ENCODE measurements around the gene AIF1L. TPM values are rescaled to one million over a fixed set of nuclear protein-coding genes. Genes with fewer than 3 reads are reported as not detected.

Gene AIF1L
- total and polyA plus RNA-seq, 2 of the 13 experiments (the other 11 are each of a cell fraction or from before 2014, with no cell fraction given) = 12.4 to 36.5 TPM

GRCh38 chr9:131091352-131091992 lies 4.9 kb upstream of the AIF1L start:
- Histone ChIP-seq H4K20me1 (ENCODE audit: insufficient read depth, low read length) (no peaks in the 10 kb centered on the region), H3K36me3 (replicated peaks in 1 of 2; ENCODE audit: control insufficient read depth in 1 of 2, insufficient read depth in 2 of 2, low read length in 2 of 2) (no peaks in the 10 kb centered on the region), H3K9me3 (ENCODE audit: low read length) (no peaks in the 10 kb centered on the region), H3K9ac (ENCODE audit: insufficient read depth, low read depth, low read length) (no peak overlapping the region), H3K4me2 (ENCODE audit: low read depth, low read length) (no peak overlapping the region), H3K27ac (ENCODE audit: extremely low read length, insufficient read depth, low read length) (no peak overlapping the region), H3K79me2 (ENCODE audit: insufficient read depth, low read length) (no peaks in the 10 kb centered on the region), H3K27me3 (ENCODE audit: control insufficient read depth in 1 of 2, insufficient read depth in 2 of 2, low read length in 2 of 2) (peaks cover 7 to 76% of the 10 kb centered on the region in 2 experiments; a peak in 4 of 5 replicates), H2AFZ (ENCODE audit: low read length) (no peak overlapping the region), H3K4me3 (replicated peaks in 1 of 3; ENCODE audit: insufficient read depth in 1 of 3, low read depth in 2 of 3, low read length in 3 of 3) (no peak overlapping the region), H3K4me1 (ENCODE audit: insufficient read depth, low read length) (peaks cover 18% of the 10 kb centered on the region)
- intact Hi-C loops (cut with micrococcal nuclease; ENCODE audit: unreplicated experiment) = no loop called here
- WGBS (ENCODE audit: low lambda C conversion rate) = 44% methylated on average over 13 of the region's 19 CpGs
- POLR2A ChIA-PET = no interaction called here
- in situ Hi-C loops (cut with HindIII; ENCODE audit: extremely low pct_ligation_motif_present, low pct_unique_long_range_greater_than_20kb) = no loop called here
- no peak for FAIRE-seq
- DNase-seq (ENCODE audit: low spot score) = no peak
- no peak for ATAC-seq
- TF ChIP-seq POLR2AphosphoS5 (IDR thresholded peaks at IDR 0.05; ENCODE audit: low read depth, low read length) (no peak), ONECUT2 (CRISPR knock-in tag; IDR thresholded peaks at IDR 0.05) (no peak), ZNF891 (CRISPR knock-in tag; IDR thresholded peaks at IDR 0.05) (no peak), UBTF (CRISPR knock-in tag; IDR thresholded peaks at IDR 0.05) (no peak), ZNF569 (CRISPR knock-in tag; IDR thresholded peaks at IDR 0.05; ENCODE audit: borderline replicate concordance) (no peak), TOE1 (CRISPR knock-in tag; IDR thresholded peaks at IDR 0.05) (no peak), FOXO1 (CRISPR knock-in tag; IDR thresholded peaks at IDR 0.05) (no peak), NBN (conservative IDR thresholded peaks at IDR 0.05) (no peak), ZNF776 (CRISPR knock-in tag; IDR thresholded peaks at IDR 0.05) (no peak), ZNF282 (IDR thresholded peaks at IDR 0.05; ENCODE audit: partially characterized antibody) (no peak), PHB2 (IDR thresholded peaks at IDR 0.05; ENCODE audit: partially characterized antibody) (no peak), NPAS2 (CRISPR knock-in tag; IDR thresholded peaks at IDR 0.05; ENCODE audit: borderline replicate concordance) (no peak), STAG1 (CRISPR knock-in tag; IDR thresholded peaks at IDR 0.05) (no peak), MAFK (conservative IDR thresholded peaks at IDR 0.05 in 1 of 2, IDR thresholded peaks at IDR 0.05 in 1 of 2; ENCODE audit: low read length in 2 of 2) (no peak), PCBP1 (IDR thresholded peaks at IDR 0.05; ENCODE audit: borderline replicate concordance, low read depth, low read length) (no peak), RARA (CRISPR knock-in tag; IDR thresholded peaks at IDR 0.05) (no peak), GTF3A (CRISPR knock-in tag; conservative IDR thresholded peaks at IDR 0.05) (no peak), CBX2 (IDR thresholded peaks at IDR 0.05; ENCODE audit: low read depth, low read length) (no peak), CBX2 (CRISPR knock-in tag; IDR thresholded peaks at IDR 0.05; ENCODE audit: low read depth) (no peak), AHR (CRISPR knock-in tag; IDR thresholded peaks at IDR 0.05) (no peak), ZNF781 (CRISPR knock-in tag; IDR thresholded peaks at IDR 0.05; ENCODE audit: borderline replicate concordance, not compliant biosample characterization) (no peak)
- BruUV-seq (replicated peaks) = no TSS peak
- CTCF ChIA-PET (ENCODE audit: low intra/inter-chr PET ratio, low total read pairs) = no interaction called here
